IgD-negative memory B cell (primary cell): ENCODE measurements around the gene MIGA1. TPM values are rescaled to one million over a fixed set of nuclear protein-coding genes. Genes with fewer than 3 reads are reported as not detected.
"Not testable (repeated sequence)": the region's sequence is repeated elsewhere in the genome, so short reads cannot be mapped to it uniquely, and the experiment has no call there.

ENCODE experiments used
- H3K27ac Mint-ChIP-seq, 3 donors: one replicate each; pipeline ENCODE4 v1.8.0; 2020 to 2022; ENCODE audit warnings: mild to moderate bottlenecking in 3 of 3, mixed read lengths in 3 of 3, moderate library complexity in 1 of 3
- H3K27me3 Mint-ChIP-seq: one replicate; pipeline ENCODE4 v1.8.0; 2021; ENCODE audit warnings: mixed read lengths
- H3K36me3 Mint-ChIP-seq: one replicate; pipeline ENCODE4 v1.8.0; 2020; ENCODE audit warnings: mild to moderate bottlenecking, mixed read lengths
- H3K4me1 Mint-ChIP-seq, 3 donors: one replicate each; pipeline ENCODE4 v1.8.0; 2020 to 2022; ENCODE audit warnings: mixed read lengths in 3 of 3, mild to moderate bottlenecking in 1 of 3
- H3K4me3 Mint-ChIP-seq, 4 donors: one replicate each; pipeline ENCODE4 v1.8.0; 2020 to 2022; ENCODE audit warnings: mild to moderate bottlenecking in 4 of 4, mixed read lengths in 4 of 4, moderate library complexity in 3 of 4
- H3K9me3 Mint-ChIP-seq, 3 donors: one replicate each; pipeline ENCODE4 v1.8.0; 2020 to 2021; ENCODE audit warnings: mixed read lengths in 3 of 3, mild to moderate bottlenecking in 1 of 3
- polyA plus RNA-seq: library from polyadenylated mRNA; unstranded; fragments of 300-500 nt; fragmentation: Illumina TruSeq; gene quantifications from one replicate; pipeline ENCODE4 v1.2.3, GENCODE V29; 2021

The MIGA1 gene
- polyA plus RNA-seq, 1 donor from 2014 or later = 9.1 TPM

- H3K4me1 Mint-ChIP-seq = peaks cover 5 to 8% (median 7%) of the 10 kb centered on the region in 3 donors
- H3K36me3 Mint-ChIP-seq = peaks cover 7% of the 10 kb centered on the region
- H3K27me3 Mint-ChIP-seq = peaks cover 13% of the 10 kb centered on the region
Observed at GRCh38 chr1:77891200-77891599, 111.8 kb downstream of the MIGA1 start.

GRCh38 chr1:77899647-77900320, 120.3 kb downstream of the MIGA1 start:
- no peaks in the 10 kb centered on the region for H3K36me3 Mint-ChIP-seq
- no peak overlapping the region for H3K4me3 Mint-ChIP-seq
- H3K27me3 Mint-ChIP-seq = no peaks in the 10 kb centered on the region
- no peaks in the 10 kb centered on the region for H3K4me1 Mint-ChIP-seq
- H3K27ac Mint-ChIP-seq = no peak overlapping the region
- no peaks in the 10 kb centered on the region for H3K9me3 Mint-ChIP-seq

More at GRCh38 chr1:77891200-77891599, 111.8 kb downstream of the MIGA1 start:
- H3K27ac Mint-ChIP-seq = no peak overlapping the region
- peaks cover 0 to 2% (median 0%) of the 10 kb centered on the region in 3 donors for H3K9me3 Mint-ChIP-seq
- no peak overlapping the region for H3K4me3 Mint-ChIP-seq

- H3K27ac Mint-ChIP-seq = no peak overlapping the region
- no peaks in the 10 kb centered on the region for H3K9me3 Mint-ChIP-seq
- no peak overlapping the region for H3K4me3 Mint-ChIP-seq
- H3K4me1 Mint-ChIP-seq = no peaks in the 10 kb centered on the region
- no peaks in the 10 kb centered on the region for H3K27me3 Mint-ChIP-seq
- H3K36me3 Mint-ChIP-seq = no peaks in the 10 kb centered on the region
Observed at GRCh38 chr1:77900687-77901293, 121.3 kb downstream of the MIGA1 start.

- Mint-ChIP-seq H3K4me1 (no peaks in the 10 kb centered on the region), H3K36me3 (no peaks in the 10 kb centered on the region), H3K9me3 (no peaks in the 10 kb centered on the region), H3K4me3 (no peak overlapping the region), H3K27ac (no peak overlapping the region), H3K27me3 (no peaks in the 10 kb centered on the region)
Observed at GRCh38 chr1:77905603-77906002, 126.2 kb downstream of the MIGA1 start.

GRCh38 chr1:77906019-77906545, 126.6 kb downstream of the MIGA1 start:
- Mint-ChIP-seq H3K36me3 (no peaks in the 10 kb centered on the region), H3K9me3 (no peaks in the 10 kb centered on the region), H3K27me3 (no peaks in the 10 kb centered on the region), H3K27ac (no peak overlapping the region), H3K4me3 (no peak overlapping the region), H3K4me1 (no peaks in the 10 kb centered on the region)

GRCh38 chr1:77906624-77907023, 127.2 kb downstream of the MIGA1 start:
- no peak overlapping the region for H3K27ac Mint-ChIP-seq
- no peaks in the 10 kb centered on the region for H3K27me3 Mint-ChIP-seq
- no peaks in the 10 kb centered on the region for H3K9me3 Mint-ChIP-seq
- no peak overlapping the region for H3K4me3 Mint-ChIP-seq
- no peaks in the 10 kb centered on the region for H3K36me3 Mint-ChIP-seq
- no peaks in the 10 kb centered on the region for H3K4me1 Mint-ChIP-seq

GRCh38 chr1:77910116-77910515, 130.7 kb downstream of the MIGA1 start:
- Mint-ChIP-seq H3K9me3 (no peaks in the 10 kb centered on the region), H3K27ac (no peak overlapping the region), H3K4me1 (no peaks in the 10 kb centered on the region), H3K4me3 (no peak overlapping the region), H3K36me3 (peaks cover 2% of the 10 kb centered on the region), H3K27me3 (no peaks in the 10 kb centered on the region)

GRCh38 chr1:77918918-77919317, 139.5 kb downstream of the MIGA1 start:
- peak overlapping the region in 1 of 4 donors; percentile 4 for H3K4me3 Mint-ChIP-seq
- H3K9me3 Mint-ChIP-seq, H3K27me3 Mint-ChIP-seq, H3K36me3 Mint-ChIP-seq, H3K4me1 Mint-ChIP-seq, H3K27ac Mint-ChIP-seq: not testable (repeated sequence)

- H3K4me1 Mint-ChIP-seq = peaks cover 6 to 14% (median 9%) of the 10 kb centered on the region in 3 donors
Observed at GRCh38 chr1:77925518-77925917, 146.1 kb downstream of the MIGA1 start.

GRCh38 chr1:77925956-77926355, 146.5 kb downstream of the MIGA1 start:
- peaks cover 3% of the 10 kb centered on the region for H3K36me3 Mint-ChIP-seq
- peaks cover 6 to 13% (median 9%) of the 10 kb centered on the region in 3 donors for H3K4me1 Mint-ChIP-seq
- peak overlapping the region in 3 of 4 donors; percentile 80 to 86 (median 80) for H3K4me3 Mint-ChIP-seq
- H3K9me3 Mint-ChIP-seq = no peaks in the 10 kb centered on the region
- peaks cover 2% of the 10 kb centered on the region for H3K27me3 Mint-ChIP-seq
- H3K27ac Mint-ChIP-seq = no peak overlapping the region

More at GRCh38 chr1:77925518-77925917, 146.1 kb downstream of the MIGA1 start:
- H3K36me3 Mint-ChIP-seq = peaks cover 5% of the 10 kb centered on the region
- no peak overlapping the region for H3K27ac Mint-ChIP-seq
- H3K9me3 Mint-ChIP-seq = no peaks in the 10 kb centered on the region
- H3K27me3 Mint-ChIP-seq = peaks cover 2% of the 10 kb centered on the region
- no peak overlapping the region for H3K4me3 Mint-ChIP-seq

GRCh38 chr1:77926561-77927357, 147.3 kb downstream of the MIGA1 start:
- peak overlapping the region; percentile 80 to 92 (median 83) for H3K4me3 Mint-ChIP-seq
- H3K27me3 Mint-ChIP-seq = peaks cover 2% of the 10 kb centered on the region
- H3K4me1 Mint-ChIP-seq = peaks cover 6 to 13% (median 9%) of the 10 kb centered on the region in 3 donors
- H3K36me3 Mint-ChIP-seq = peaks cover 3% of the 10 kb centered on the region
- no peaks in the 10 kb centered on the region for H3K9me3 Mint-ChIP-seq
- H3K27ac Mint-ChIP-seq = peak overlapping the region; percentile 1 to 24 (median 7)

- no peaks in the 10 kb centered on the region for H3K9me3 Mint-ChIP-seq
- H3K4me1 Mint-ChIP-seq = peaks cover 6 to 13% (median 9%) of the 10 kb centered on the region in 3 donors
- peak overlapping the region; percentile 75 to 80 (median 79) for H3K4me3 Mint-ChIP-seq
- peaks cover 3% of the 10 kb centered on the region for H3K36me3 Mint-ChIP-seq
- peaks cover 2% of the 10 kb centered on the region for H3K27me3 Mint-ChIP-seq
- H3K27ac Mint-ChIP-seq = no peak overlapping the region
Observed at GRCh38 chr1:77927414-77927813, 148.0 kb downstream of the MIGA1 start.
